NOMO-1 (cell line): ENCODE measurements around the gene MARCHF6.
A peak's percentile ranks its signal among the peaks of the same experiment; 100 is the strongest.
"Not testable (repeated sequence)": the region's sequence is repeated elsewhere in the genome, so short reads cannot be mapped to it uniquely, and the experiment has no call there.

Experiments used
- DNase-seq, 2 experiments: peaks; one replicate each; lab custom pipeline; 2025; ENCODE audit not compliant: unreplicated experiment in 2 of 2; lab: John Stamatoyannopoulos, UW

The MARCHF6 gene

DNA sequence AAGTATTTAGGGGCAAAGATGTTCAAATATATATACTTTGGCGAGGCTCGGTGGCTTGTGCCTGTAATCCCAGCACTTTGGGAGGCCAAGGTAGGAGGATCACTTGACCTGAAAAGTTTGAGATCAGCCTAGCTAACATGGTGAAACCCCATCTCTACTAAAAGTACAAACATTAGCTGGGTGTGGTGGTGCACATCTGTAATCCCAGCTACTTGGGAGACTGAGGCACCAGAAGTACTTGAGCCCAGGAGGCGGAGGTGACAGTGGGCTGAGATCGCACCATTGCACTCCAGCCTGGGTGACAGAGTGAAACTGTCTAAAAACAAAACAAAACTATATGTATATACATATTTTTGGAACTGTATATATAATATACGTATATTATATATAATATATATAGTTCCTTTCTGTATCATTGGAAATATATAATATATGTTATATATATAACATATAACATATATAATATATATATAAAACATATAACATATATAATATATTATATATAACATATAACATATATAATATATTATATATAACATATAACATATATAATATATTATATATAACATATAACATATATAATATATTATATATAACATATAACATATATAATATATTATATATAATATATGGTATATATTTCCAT lies 8.9 kb upstream of the MARCHF6 start:
- not testable (repeated sequence) for DNase-seq

DNA sequence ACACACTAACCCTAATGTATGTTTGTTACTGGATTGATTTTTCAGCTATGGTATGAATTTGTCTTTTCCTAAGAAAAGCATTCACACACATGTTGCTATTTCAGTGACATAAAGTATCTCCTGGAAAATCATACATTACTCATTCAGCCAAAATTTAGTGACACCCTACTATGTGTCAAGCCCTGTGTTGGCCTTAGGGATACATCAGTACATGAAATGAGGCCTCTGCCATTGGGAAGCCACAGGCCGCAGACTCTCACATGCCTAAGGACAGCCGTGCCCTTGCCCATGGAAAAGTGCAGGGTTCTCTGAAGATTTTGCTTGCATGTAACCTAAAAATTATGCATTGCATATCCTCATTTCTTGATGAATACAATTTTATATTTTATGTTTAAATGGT lies 5.2 kb upstream of the MARCHF6 start:
- no peak for DNase-seq

DNA sequence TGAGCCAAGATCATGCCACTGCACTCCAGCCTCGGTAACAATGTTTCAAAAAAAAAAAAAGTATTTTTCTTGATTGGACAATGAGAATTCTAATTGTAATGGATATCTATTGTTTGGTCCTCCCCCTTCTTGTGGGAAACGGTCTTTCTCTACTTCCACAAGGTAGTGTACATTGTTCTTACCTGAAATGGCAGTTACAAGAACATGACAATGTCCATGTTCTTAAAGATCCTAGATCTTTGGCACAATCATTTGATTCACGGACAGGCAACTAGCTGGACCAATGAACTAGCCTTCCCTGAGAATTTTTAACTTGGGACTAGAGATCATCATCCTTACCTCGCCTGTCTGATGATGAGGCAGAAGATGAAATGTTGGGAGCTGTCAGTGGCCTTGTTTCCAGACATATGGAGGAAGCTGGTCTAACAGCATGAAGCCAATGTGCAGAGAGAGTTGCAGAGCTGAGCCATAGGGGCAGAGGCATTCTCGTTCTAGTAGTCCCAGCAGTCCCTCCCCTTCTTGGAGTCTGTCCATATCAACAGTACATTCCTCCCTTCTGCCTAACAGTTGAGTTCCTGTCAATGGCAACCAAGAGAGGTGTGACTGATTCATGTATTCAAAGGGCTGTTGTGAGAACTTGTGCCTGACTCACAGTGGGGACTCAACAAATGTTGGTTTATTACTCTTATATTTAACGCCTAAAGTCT lies 2.1 kb upstream of the MARCHF6 start:
- DNase-seq: no peak

DNA sequence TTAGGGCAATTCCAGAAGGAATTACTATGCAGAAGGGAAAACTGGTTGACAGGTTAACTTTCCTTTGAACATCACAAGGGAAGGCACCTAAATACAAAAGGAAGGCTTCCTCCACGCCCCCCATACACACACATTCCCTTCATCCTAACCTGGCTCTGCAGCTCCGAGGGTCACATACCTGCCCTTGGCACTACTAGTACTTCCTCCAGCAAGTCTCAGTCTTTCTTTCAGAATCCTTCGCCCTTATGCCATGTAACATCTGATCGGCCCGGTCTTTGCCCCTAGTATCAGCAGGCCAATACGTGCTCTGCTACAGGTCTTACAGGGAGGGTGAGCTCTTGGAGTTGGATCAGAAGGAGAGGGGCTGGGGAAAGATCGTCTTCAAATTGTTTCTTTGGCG lies 1.6 kb upstream of the MARCHF6 start:
- DNase-seq: no peak

DNA sequence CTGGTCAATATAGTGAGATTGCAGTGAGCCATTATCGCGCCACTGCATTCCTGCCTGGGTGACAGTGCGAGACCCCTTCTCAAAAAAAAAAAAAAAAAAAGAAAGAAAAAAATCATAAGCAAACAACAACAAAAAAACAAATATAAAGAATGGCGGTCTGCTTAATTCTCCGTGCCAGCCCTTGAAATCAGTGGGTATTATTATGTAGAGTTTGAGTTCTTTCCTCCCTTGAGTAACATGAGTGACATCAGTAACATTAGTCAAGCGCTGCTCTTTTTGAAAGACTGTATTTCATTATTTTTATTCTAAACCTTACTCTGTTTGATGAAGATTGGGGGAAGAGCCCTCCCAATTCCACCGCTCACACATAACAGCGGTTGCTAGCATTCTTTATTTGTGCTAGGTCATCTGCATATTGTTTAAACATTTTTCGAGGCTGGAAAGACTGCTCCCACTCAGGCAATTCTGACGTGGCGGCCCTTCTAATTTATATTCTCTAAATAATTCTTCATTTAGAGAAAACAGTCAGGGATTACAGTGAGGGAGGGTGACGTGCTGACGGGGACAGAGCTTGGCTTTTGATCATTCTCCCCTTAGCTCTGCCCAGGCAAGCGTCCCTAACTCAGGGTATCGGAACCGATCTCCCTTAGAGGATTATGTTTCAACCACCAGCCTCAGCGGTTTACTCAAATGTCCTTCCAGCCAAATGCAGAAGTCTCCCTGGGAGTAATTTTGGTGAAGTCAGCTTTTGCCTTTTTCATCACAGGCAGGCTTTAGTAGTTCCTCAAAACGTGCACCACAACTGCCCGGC lies 860 bp upstream of the MARCHF6 start:
- DNase-seq: peak; percentile 96 to 100

DNA sequence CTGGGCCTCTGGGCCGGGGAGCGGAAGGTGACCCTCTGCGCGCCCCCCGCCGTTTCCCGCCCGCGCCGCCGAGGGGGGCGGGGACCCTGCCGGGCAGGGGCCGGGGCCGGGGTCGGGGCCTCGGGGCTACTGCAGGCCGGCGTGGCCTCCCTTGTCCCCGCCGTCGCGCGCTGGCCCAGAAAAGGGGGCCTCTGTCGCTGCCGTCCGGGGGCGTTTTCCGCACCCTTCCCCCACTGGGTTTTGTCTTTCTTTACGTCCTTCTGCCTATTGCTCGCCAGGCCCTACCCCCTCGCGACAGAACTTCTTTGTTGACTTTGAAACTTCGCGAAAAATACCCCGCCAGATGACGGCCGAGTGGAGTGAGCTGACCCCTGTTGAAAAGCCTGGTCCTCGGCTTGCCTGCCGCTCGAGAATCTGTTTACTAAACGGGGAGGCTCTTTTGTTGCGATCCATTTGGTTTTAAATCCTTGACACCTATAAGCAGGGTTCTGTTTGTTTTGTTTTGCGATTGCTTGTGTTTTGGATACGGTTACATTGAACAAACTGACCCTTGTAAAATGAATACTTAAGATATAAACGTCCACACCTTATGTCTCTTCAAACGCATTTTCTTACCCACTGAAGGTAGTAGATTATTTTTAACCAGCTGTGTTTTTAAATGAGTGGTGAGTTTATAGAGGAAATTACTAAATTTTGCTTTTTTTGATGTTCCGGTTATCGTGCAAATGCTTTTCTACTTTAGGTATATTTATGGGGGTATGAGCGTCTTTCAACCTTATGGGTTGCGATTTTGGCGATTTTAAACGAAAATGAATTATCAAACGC lies 765 bp downstream of the MARCHF6 start:
- DNase-seq: peak; percentile 64 to 78

DNA sequence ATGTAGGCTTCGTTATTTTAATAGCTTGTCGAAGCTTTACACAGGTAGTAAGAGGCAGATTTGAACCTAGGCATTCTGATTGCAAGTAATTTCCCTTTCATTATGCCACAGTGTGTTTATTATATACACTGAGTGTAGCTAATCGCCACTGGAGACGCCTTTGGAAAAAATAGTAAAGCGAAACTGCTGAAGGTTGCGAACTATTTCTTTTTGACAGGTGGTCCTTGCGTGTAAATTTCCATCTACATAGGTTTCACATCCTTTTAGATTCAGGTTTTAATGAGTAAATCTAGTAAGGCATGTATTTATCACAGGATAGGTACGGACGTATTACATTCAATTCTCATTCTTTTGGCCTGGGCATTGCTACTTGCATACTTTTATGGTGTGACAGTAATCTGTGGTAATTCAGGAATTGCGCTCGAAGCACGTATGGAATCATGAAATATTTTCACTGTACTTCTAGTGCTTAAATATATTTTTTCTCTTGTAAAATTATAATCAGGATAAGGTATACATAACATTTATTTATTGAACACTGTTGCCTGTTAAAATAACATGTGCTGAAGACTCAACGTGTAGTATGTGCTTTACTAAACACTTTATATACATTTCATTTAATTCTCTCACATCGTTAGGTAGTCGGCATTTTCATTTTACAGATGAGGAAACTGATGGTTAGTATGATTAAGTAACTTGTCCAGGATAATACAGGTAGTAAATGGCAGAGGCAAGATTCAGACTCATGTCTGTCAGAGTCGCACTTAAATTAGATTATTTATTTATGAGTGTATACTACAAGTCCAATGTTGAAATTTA lies 1.8 kb downstream of the MARCHF6 start:
- DNase-seq: peak; percentile 54 to 82

DNA sequence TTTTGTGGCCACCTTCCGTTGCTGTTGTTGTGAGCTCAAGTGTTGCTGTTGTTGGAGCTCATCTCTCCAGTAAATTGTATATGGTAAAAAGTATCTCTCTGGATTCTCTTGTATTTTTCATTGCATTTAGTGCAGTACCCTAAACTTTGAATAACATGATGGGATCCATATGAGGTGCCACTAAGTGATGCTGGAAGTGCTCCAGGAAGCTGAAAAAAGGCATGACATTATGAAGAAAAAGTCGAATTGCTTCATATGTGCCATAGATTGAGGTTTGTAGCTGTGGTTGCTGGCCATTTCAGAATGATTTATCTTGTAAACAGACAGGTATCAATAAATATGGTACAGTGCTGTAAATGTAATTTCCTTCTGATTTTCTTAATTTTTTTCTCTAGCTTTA lies 5.5 kb downstream of the MARCHF6 start:
- DNase-seq: no peak

DNA sequence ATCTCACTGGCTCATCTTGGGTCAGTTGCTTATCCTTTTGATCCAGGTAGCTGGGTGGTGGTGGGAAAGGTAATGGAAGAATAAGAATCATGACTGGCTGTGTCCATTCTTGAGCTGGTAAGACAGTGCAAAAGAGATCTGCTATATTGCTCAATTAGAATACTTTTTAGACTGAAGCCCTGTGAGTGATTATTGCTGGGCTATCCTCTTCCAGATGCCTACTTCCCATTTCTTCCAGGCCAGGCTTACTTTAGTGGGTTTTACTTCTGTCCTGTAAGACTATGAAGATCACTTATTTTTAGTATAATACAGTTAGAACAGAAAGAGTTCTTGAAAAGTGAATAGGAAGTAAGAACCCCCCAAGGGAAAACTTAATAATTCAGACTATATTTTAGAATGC lies 7.2 kb downstream of the MARCHF6 start:
- DNase-seq: peak; percentile 65 to 86

DNA sequence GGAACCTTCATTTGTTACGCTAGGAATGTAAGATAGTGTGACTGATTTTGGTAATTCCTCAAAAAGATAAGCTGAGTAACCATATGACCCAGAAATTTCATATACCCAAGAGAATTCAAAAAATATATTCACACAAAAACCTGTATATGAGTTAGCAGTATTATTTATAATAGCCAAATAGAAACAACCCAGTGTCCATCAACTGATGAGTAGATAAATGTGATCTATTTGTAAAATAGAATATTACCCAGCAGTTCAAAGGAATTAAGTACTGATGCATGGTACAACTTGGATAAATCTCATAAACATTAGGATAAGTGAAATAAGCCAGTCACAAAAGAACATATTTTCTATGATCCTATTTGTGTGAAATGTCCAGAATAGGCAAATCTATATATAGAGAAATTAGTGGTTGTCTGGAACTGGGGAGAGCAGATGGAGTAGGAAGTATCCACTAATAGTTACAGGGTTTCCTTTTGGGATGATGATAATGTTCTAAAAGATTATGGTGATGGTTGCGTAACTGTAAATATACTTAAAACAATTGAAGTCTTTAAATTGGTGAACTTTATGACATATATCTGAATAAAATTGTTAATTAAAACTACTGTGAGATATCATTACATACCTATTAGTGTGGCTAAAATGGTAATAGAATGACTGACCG lies 10.2 kb downstream of the MARCHF6 start:
- DNase-seq: no peak

DNA sequence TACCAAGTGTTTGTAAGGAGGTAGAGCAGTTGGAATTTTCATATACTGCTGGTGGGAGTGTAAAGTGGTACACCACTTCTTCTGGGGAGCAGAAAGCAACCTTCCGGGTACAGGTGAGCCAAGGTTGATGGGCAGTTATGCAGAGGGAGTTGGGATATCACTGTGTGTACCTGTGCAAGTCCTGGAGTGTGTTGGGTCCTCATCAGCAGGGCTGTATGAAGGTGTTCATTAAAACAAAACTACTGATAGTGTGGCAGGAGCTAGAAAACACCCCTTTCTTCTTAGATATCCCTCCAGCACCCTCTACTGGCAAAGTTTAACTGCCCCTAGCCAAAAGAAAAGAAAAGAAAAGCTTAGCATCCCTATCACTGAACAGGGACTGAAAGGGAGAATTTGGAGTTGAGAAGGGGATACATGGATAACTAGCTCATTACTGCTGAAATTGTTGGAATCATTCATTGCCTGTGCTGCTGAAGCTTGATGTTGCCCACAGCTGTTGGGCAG lies 10.7 kb downstream of the MARCHF6 start:
- DNase-seq: peak; percentile 27 to 43

DNA sequence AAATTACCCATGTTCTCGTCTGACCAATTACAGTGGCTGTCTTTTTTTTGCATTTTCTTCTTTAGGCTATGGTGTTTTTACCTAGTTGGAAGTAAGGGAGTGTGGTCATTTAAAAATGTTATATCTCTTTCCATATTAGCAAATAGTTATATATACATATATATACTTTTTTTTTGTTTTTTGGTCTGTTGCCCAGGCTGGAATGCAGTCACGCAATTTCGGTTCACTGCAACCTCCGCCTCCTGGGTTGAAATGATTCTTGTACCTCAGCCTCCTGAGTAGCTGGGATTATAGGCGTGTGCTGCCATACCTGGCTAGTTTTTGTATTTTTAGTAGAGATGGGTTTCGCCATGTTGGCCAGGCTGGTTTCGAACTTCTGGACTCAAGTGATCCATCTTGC lies 12.3 kb downstream of the MARCHF6 start:
- DNase-seq: no peak

DNA sequence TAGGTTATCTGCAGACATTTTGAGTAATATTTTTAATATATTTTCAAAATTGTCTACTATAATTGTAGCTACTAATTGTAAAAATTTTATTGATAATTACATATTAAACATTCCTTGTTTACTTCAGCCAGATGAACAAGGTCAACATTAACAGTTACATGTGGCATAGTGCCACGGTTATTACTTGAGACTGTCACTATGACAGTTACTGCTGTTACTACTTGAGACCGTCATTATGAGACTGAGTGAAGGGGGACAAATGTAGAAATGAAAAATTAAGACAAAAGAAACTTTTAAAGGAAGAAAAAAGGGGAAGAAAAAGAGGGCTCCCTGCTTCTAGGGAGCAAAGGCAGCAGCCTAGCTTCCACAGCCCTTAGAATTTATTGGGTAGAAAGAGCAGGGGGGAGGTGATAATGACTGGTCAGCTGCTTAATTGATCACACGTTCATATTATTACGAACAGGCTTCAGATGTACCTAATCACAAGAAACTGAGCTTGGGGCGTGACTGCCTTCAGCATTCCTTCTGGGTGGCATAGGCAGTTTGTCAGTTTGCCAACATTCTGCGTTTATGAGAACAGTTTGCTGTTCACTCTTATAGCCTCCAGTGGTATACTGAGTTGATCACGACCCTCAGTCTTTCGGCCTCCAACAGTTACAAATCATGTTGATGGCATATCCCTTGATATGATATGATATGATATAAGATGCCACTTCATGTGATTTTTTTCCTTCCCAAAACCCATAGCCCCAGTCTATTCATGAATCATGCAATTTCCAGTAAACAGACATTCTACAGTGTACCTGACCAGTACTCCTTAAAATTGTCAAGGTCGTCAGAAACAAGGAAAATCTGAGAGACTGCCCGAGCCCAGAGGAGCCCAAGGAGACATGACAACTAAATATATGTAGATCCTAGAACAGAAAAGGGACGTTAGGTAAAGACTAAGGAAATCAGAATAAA lies 13.1 kb downstream of the MARCHF6 start:
- peak in 1 of 2 experiments; percentile 47 for DNase-seq

DNA sequence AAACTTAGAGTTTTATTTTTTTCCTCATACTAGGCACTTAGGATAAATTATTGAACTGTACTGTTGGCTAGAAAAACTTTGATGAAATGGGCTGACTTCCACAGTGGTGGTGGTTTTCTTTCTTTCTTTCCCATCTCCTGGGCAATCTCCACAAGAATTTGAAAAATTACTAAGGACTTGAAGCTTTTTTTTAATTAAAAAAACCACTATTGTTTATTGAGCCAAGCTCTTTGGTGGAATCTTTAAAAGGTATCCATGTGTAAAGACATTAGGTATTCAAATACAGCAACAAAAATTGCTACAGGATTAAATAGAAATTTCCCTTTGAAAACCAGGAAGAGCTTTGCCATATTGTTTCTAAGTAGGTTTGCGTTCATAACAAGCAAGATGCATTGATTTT lies 14.1 kb downstream of the MARCHF6 start:
- DNase-seq: no peak

DNA sequence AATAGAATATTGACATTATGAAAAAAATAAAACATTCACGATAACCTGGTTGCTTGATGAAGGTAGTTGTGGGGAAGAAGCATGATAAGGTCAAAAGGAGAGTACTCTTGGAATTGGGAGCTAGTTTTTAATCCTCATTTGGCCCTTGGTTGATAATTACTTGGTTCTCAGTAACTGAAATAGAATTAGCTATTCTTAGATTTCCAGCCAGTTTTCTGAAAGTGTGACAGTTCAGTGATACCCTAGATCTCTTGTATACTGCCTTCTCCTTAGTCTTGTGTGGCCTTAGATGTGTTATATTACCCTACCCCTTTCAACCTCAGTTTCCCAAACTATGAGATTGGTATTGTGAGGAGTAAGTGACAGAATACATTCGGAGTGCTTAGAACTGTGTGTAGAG lies 17.4 kb downstream of the MARCHF6 start:
- no peak for DNase-seq

DNA sequence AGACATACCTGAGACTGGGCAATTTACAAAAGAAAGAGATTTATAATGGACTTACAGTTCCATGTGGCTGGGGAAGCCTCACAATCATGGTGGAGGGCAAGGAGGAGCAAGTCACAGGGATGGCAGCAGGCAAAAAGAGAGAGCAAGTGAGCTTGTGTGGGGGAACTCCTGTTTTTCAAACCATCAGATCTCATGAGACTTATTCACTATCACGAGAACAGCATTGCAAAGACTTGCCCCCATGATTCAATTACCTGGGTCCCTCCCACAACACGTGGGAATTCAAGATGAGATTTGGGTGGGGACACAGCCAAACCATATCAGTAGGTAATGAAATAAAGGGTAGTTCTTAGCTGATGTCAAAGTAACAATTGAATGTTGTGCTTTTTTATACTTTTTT lies 17.9 kb downstream of the MARCHF6 start:
- not testable (repeated sequence) for DNase-seq

DNA sequence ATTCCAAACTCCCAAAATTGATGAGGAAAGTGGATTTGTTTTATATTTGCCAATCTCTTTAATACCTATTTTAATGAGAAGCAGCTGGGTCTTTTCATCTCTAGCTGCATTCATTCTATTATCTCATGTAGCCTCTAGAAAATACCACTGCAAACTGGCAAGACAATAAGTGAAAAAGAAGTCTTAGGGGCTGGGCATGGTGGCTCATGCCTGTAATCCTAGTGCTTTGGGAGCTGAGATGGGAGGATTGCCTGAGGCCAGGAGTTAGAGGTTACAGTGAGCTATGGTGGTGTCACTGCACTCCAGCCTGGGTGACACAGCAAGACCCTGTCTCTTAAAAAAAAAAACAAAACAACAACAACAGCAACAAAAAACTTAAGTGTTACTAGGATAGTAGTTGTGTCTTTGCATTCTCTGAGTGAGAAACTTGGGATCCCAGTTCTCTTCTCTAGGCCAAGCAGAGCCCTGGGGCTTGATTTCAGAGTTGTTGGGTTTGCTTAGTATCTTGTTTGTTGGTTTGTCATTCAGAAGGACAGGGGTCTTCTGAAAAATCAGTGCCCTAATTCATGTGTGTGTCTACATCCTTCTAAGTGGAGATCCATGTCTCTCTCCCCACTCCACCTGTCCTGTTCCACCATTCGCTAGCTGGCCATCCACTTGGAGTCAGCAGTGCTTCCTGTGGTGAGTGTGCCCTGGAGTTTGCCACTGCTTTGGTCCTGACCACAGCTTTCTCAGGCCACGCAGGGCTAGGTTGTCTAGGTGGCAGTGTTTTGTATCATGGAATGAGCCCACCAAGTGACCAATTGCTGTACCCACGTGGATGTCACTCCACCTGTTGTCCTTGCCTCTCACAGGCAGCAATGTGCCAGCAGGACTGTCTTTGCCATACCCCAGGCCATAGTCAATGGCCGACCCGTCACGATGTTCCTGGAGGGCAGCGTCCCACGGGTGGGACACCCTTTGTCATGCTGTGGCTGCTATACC lies 19.5 kb downstream of the MARCHF6 start:
- DNase-seq: no peak
